ENCODE measurements around the gene BCR. TPM values are rescaled to one million over a fixed set of nuclear protein-coding genes. Genes with fewer than 3 reads are reported as not detected.
A peak's percentile ranks its signal among the peaks of the same experiment; 100 is the strongest.

BCR gene
- total RNA-seq, 1 donor from 2014 or later, result 12.5 TPM

DNA sequence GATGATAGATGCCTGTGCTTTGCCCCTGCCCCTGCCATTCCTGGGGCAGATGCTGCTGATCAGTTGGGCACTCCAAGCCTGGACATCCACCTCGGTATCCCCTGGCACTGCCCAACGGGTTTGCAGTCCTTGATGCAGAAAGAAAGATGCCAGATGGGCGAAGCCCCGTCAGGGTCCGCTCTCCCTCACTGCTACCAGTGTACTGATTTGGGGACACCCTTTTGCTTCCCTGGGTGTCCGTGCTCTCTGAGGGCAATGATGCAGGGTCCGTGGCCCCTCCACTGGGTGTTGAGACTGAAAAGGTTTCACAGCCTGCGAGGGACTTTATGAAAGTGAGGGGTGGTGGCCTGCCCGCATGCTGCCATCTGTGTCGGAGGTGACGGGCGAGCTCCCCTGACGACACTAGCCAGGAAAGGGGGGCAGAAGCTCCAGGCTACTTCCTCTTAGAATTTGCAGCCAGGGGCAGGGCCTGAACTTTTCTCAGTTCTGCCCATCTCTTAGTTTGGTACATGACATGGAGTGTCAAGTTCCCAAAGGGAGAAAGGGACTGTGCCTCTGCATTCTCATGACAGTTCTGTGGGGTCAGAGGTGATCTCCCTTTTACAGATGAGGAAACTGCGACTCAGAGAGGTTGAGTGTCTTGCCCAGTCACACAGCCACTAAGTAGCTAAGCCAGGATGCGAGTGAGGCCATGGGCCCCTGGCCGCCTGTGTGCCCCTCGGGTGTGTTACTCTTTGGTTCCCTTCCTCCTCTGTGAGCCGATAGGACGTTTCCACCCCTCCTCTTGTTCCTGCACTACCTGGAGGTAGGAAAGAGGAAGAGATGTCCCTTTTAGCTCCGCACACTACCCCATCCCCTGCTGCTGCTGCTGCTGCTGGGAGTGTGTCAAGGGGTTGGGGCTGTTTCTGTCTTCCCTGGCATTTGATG is 96.6 kb downstream of the BCR start:
- Histone ChIP-seq H3K27me3 (ENCODE audit: control insufficient read depth in 3 of 3, insufficient read depth in 3 of 3, low read length in 3 of 3) (peaks cover 0 to 18% (median 6%) of the 10 kb centered on the region in 3 donors), H3K27ac (ENCODE audit: low read depth, low read length) (no peak overlapping the region), H3K4me3 (ENCODE audit: low read length in 3 of 3) (no peak overlapping the region), H3K4me1 (ENCODE audit: control insufficient read depth in 3 of 3, insufficient read depth in 3 of 3, low read length in 3 of 3) (peaks cover 3 to 10% (median 5%) of the 10 kb centered on the region in 3 donors), H3K36me3 (ENCODE audit: control insufficient read depth in 3 of 3, insufficient read depth in 3 of 3, low read length in 3 of 3) (peaks cover 11 to 19% (median 14%) of the 10 kb centered on the region in 3 donors), H3K9me3 (ENCODE audit: control insufficient read depth in 3 of 3, low read length in 3 of 3) (no peaks in the 10 kb centered on the region), H3K9ac (ENCODE audit: low read depth in 1 of 3, low read length in 3 of 3) (no peak overlapping the region)

DNA sequence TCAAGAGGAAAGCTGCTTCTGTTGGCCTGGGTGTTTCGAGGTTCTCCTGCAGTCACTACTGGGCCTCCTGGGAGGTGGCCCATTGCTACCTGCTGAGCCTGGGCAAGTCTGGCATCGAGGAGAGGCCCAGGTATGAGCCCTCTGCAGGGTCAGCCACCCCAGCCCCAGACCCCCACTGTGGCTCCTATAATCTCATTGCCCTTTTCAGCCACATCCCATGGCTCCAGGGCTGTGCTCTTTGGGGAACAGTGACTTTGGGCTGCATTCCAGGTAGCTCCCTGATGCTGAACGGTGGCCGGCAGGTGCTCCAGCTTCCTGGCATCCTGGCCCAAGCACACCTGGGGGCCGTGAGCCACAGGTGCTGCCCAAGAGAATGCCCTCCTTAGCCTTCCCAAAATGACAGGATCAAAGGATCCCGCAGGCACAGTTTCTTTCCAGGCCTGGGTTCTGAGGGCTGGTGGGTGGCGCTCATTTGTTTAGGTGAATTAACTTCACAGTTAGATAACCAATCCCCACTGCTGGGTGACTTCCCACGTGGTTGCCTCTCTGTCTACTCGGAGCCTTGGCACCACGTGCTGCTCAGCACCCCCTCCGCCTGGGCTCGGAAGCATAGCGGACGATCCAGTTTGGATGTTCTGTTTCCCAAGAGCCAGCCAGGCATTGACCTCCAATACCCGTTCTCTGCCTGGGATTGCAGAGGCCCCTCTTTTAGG is 97.4 kb downstream of the BCR start:
- Histone ChIP-seq H3K9ac (ENCODE audit: low read depth in 1 of 3, low read length in 3 of 3) (no peak overlapping the region), H3K4me1 (ENCODE audit: control insufficient read depth in 3 of 3, insufficient read depth in 3 of 3, low read length in 3 of 3) (peaks cover 6 to 13% (median 8%) of the 10 kb centered on the region in 3 donors), H3K27ac (ENCODE audit: low read depth, low read length) (no peak overlapping the region), H3K27me3 (ENCODE audit: control insufficient read depth in 3 of 3, insufficient read depth in 3 of 3, low read length in 3 of 3) (peaks cover 0 to 15% (median 6%) of the 10 kb centered on the region in 3 donors), H3K4me3 (ENCODE audit: low read length in 3 of 3) (no peak overlapping the region), H3K36me3 (ENCODE audit: control insufficient read depth in 3 of 3, insufficient read depth in 3 of 3, low read length in 3 of 3) (peaks cover 10 to 15% (median 11%) of the 10 kb centered on the region in 3 donors), H3K9me3 (ENCODE audit: control insufficient read depth in 3 of 3, low read length in 3 of 3) (no peaks in the 10 kb centered on the region)

DNA sequence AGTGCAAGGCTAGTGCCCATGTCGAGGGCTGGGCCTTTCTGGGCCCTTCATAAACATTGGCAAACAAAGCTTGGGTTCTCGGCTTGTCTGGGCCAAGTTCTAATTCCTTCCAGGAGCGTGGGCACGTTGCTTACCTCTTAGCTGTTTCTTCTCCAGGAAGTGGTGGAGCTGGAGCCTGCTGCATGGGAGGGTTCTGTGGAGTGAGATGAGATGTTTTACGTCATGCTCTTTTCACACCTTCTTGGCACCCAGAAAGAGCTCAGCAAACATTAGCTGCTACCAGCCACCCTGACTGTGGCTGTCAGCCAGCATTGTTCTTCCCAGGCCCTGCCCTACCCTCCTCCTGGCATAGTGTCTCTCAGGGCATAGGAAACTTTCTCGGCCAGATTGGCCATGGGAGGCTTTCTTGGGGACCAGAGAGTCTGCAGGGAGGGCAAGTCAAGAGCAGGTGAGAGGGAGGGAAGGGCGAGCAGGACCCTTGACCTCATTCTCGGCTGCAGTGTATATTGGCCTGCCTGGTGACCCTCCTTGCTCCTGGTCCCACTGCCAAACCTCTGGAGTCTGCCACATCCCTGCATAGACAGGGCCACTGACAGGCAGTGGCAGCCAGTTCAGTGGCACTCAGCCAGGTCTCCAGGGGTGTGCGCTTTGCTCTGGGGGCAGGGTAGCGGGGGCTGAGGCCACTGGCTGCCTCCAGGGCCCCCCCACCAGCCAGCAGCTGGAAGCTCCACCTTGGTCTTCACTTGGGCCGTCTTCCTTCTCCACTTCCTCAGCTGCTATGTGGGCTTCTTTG is 98.8 kb downstream of the BCR start:
- H3K36me3 ChIP-seq (ENCODE audit: control insufficient read depth in 3 of 3, insufficient read depth in 3 of 3, low read length in 3 of 3), result peaks cover 0 to 8% (median 6%) of the 10 kb centered on the region in 3 donors
- peaks cover 0 to 9% (median 6%) of the 10 kb centered on the region in 3 donors for H3K27me3 ChIP-seq (ENCODE audit: control insufficient read depth in 3 of 3, insufficient read depth in 3 of 3, low read length in 3 of 3)
- H3K27ac ChIP-seq (ENCODE audit: low read depth, low read length), result peak overlapping the region; percentile 7
- H3K4me3 ChIP-seq (ENCODE audit: low read length in 3 of 3), result no peak overlapping the region
- peaks cover 6 to 13% (median 8%) of the 10 kb centered on the region in 3 donors for H3K4me1 ChIP-seq (ENCODE audit: control insufficient read depth in 3 of 3, insufficient read depth in 3 of 3, low read length in 3 of 3)
- H3K9ac ChIP-seq (ENCODE audit: low read depth in 1 of 3, low read length in 3 of 3), result no peak overlapping the region
- H3K9me3 ChIP-seq (ENCODE audit: control insufficient read depth in 3 of 3, low read length in 3 of 3), result no peaks in the 10 kb centered on the region

GRCh38 chr22:23279781-23280180 is 99.5 kb downstream of the BCR start:
- Histone ChIP-seq H3K9ac (ENCODE audit: low read depth in 1 of 3, low read length in 3 of 3) (no peak overlapping the region), H3K9me3 (ENCODE audit: control insufficient read depth in 3 of 3, low read length in 3 of 3) (no peaks in the 10 kb centered on the region), H3K4me3 (ENCODE audit: low read length in 3 of 3) (no peak overlapping the region), H3K27me3 (ENCODE audit: control insufficient read depth in 3 of 3, insufficient read depth in 3 of 3, low read length in 3 of 3) (peaks cover 0 to 7% (median 6%) of the 10 kb centered on the region in 3 donors), H3K27ac (ENCODE audit: low read depth, low read length) (no peak overlapping the region), H3K36me3 (ENCODE audit: control insufficient read depth in 3 of 3, insufficient read depth in 3 of 3, low read length in 3 of 3) (peaks cover 0 to 6% (median 3%) of the 10 kb centered on the region in 3 donors), H3K4me1 (ENCODE audit: control insufficient read depth in 3 of 3, insufficient read depth in 3 of 3, low read length in 3 of 3) (peaks cover 6 to 13% (median 8%) of the 10 kb centered on the region in 3 donors)

GRCh38 chr22:23280356-23281052 is 100.2 kb downstream of the BCR start:
- H3K27ac ChIP-seq (ENCODE audit: low read depth, low read length), result no peak overlapping the region
- H3K9ac ChIP-seq (ENCODE audit: low read depth in 1 of 3, low read length in 3 of 3), result peak overlapping the region in 1 of 3 donors; percentile 16
- H3K27me3 ChIP-seq (ENCODE audit: control insufficient read depth in 3 of 3, insufficient read depth in 3 of 3, low read length in 3 of 3), result peaks cover 0 to 7% (median 3%) of the 10 kb centered on the region in 3 donors
- no peak overlapping the region for H3K4me3 ChIP-seq (ENCODE audit: low read length in 3 of 3)
- H3K36me3 ChIP-seq (ENCODE audit: control insufficient read depth in 3 of 3, insufficient read depth in 3 of 3, low read length in 3 of 3), result peaks cover 0 to 4% (median 4%) of the 10 kb centered on the region in 3 donors
- peaks cover 6 to 13% (median 8%) of the 10 kb centered on the region in 3 donors for H3K4me1 ChIP-seq (ENCODE audit: control insufficient read depth in 3 of 3, insufficient read depth in 3 of 3, low read length in 3 of 3)
- H3K9me3 ChIP-seq (ENCODE audit: control insufficient read depth in 3 of 3, low read length in 3 of 3), result no peaks in the 10 kb centered on the region

GRCh38 chr22:23281053-23281405 is 100.7 kb downstream of the BCR start:
- H3K27me3 ChIP-seq (ENCODE audit: control insufficient read depth in 3 of 3, insufficient read depth in 3 of 3, low read length in 3 of 3), result peaks cover 0 to 7% (median 3%) of the 10 kb centered on the region in 3 donors
- no peak overlapping the region for H3K4me3 ChIP-seq (ENCODE audit: low read length in 3 of 3)
- no peak overlapping the region for H3K27ac ChIP-seq (ENCODE audit: low read depth, low read length)
- H3K9me3 ChIP-seq (ENCODE audit: control insufficient read depth in 3 of 3, low read length in 3 of 3), result no peaks in the 10 kb centered on the region
- peak overlapping the region in 1 of 3 donors; percentile 16 for H3K9ac ChIP-seq (ENCODE audit: low read depth in 1 of 3, low read length in 3 of 3)
- H3K4me1 ChIP-seq (ENCODE audit: control insufficient read depth in 3 of 3, insufficient read depth in 3 of 3, low read length in 3 of 3), result peaks cover 6 to 13% (median 8%) of the 10 kb centered on the region in 3 donors
- H3K36me3 ChIP-seq (ENCODE audit: control insufficient read depth in 3 of 3, insufficient read depth in 3 of 3, low read length in 3 of 3), result peaks cover 0 to 4% (median 4%) of the 10 kb centered on the region in 3 donors

DNA sequence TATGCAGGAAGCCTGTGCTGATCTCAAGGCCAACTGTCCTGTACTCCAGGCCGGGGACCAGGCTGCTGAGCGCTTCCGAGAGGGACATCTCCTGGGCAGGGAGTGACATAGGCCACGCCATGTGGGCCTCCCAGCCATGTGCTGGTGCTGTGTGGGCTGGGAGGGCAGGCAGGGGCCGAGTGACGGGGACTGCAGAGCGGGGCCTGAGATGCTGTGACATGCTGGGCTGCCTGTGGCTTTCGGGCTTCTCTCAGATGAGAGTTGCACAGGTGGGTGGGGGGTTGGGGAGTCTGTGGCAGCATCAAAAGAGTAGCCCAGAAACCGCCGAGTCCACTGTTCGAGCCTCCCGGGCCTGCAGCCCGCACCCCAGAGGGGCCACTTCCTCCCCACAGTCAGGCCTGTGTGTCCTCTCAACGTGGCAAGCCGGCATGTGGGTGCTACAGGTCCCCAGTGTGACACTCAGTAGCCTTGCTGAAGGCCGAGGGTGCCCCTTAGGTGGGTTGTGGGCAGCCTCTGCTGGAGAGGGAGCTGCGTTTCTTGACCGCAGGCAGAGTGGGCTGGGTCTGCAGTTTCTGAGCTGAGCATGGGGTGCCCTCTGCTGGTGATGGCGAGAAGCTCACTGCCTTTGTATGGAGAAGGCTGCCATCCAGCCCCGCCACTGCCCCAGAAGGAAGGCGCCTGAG is 101.2 kb downstream of the BCR start:
- Histone ChIP-seq H3K27ac (ENCODE audit: low read depth, low read length) (no peak overlapping the region), H3K9me3 (ENCODE audit: control insufficient read depth in 3 of 3, low read length in 3 of 3) (no peaks in the 10 kb centered on the region), H3K27me3 (ENCODE audit: control insufficient read depth in 3 of 3, insufficient read depth in 3 of 3, low read length in 3 of 3) (peaks cover 0 to 7% (median 3%) of the 10 kb centered on the region in 3 donors), H3K36me3 (ENCODE audit: control insufficient read depth in 3 of 3, insufficient read depth in 3 of 3, low read length in 3 of 3) (peaks cover 0 to 4% (median 4%) of the 10 kb centered on the region in 3 donors), H3K4me1 (ENCODE audit: control insufficient read depth in 3 of 3, insufficient read depth in 3 of 3, low read length in 3 of 3) (peaks cover 6 to 13% (median 8%) of the 10 kb centered on the region in 3 donors), H3K9ac (ENCODE audit: low read depth in 1 of 3, low read length in 3 of 3) (peak overlapping the region in 1 of 3 donors; percentile 16), H3K4me3 (ENCODE audit: low read length in 3 of 3) (no peak overlapping the region)

- H3K9me3 ChIP-seq (ENCODE audit: control insufficient read depth in 3 of 3, low read length in 3 of 3), result no peaks in the 10 kb centered on the region
- no peak overlapping the region for H3K9ac ChIP-seq (ENCODE audit: low read depth in 1 of 3, low read length in 3 of 3)
- peaks cover 0 to 9% (median 6%) of the 10 kb centered on the region in 3 donors for H3K36me3 ChIP-seq (ENCODE audit: control insufficient read depth in 3 of 3, insufficient read depth in 3 of 3, low read length in 3 of 3)
- peaks cover 6 to 13% (median 8%) of the 10 kb centered on the region in 3 donors for H3K4me1 ChIP-seq (ENCODE audit: control insufficient read depth in 3 of 3, insufficient read depth in 3 of 3, low read length in 3 of 3)
- no peak overlapping the region for H3K27ac ChIP-seq (ENCODE audit: low read depth, low read length)
- no peak overlapping the region for H3K4me3 ChIP-seq (ENCODE audit: low read length in 3 of 3)
- H3K27me3 ChIP-seq (ENCODE audit: control insufficient read depth in 3 of 3, insufficient read depth in 3 of 3, low read length in 3 of 3), result peaks cover 0 to 7% (median 3%) of the 10 kb centered on the region in 3 donors
Observed at GRCh38 chr22:23282089-23282501, 101.8 kb downstream of the BCR start.
